ENCODE results near the gene MED27.

DNA sequence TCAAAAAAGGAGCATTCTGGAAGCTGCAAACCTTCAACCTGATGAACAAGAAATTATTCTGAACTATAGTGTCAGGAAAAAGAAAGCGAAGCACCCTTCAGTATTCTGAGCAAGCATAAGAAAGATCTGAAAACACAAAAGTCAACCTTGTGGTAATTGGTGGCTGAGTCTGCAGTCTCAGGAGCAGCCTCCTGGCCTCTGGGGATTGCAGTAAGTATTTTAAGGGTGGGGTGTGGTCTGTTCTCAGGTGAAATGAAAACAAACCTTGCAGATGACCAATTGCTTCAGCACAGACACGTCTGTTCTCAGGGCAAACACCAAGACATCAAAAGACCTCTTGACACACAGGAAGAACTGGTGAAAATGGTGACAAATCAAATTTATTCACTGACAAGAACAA, 192.0 kb downstream of the MED27 start:
- TF ChIP-seq HES4 (CRISPR knock-in tag; IDR thresholded peaks at IDR 0.05; ENCODE audit: borderline replicate concordance), result no peak
- TF ChIP-seq TBL1XR1 (IDR thresholded peaks at IDR 0.05; ENCODE audit: borderline replicate concordance, low read length, partially characterized antibody), result no peak
- TF ChIP-seq ZNF224 (CRISPR knock-in tag; IDR thresholded peaks at IDR 0.05), result no peak
- no peak for TF ChIP-seq POLR2A (IDR thresholded peaks at IDR 0.05; ENCODE audit: insufficient read depth in 1 of 2, low read depth in 2 of 2, low read length in 2 of 2)
